Stimulated activated CD4-positive, alpha-beta T cell treated with anti-CD3 and anti-CD28 coated beads, Interleukin-15, amount 100 ng/mL, for 48 hours (primary cell): ENCODE measurements around the gene ZFAND3.
A peak's percentile ranks its signal among the peaks of the same experiment; 100 is the strongest.

Source experiments
- DNase-seq, 2 donors: peaks; one replicate each; pipeline ENCODE4 v3.0.0-alpha.2; 2020; ENCODE audit warnings: low read depth in 2 of 2

ZFAND3 gene

GRCh38 chr6:37798436-37799262 is 20.9 kb upstream of the ZFAND3 start:
- DNase-seq = no peak

- DNase-seq = no peak
These were observed 20.3 kb upstream of the ZFAND3 start for GRCh38 chr6:37799263-37799644.

- DNase-seq = no peak
These were observed 18.6 kb upstream of the ZFAND3 start for GRCh38 chr6:37800703-37801604.

DNA sequence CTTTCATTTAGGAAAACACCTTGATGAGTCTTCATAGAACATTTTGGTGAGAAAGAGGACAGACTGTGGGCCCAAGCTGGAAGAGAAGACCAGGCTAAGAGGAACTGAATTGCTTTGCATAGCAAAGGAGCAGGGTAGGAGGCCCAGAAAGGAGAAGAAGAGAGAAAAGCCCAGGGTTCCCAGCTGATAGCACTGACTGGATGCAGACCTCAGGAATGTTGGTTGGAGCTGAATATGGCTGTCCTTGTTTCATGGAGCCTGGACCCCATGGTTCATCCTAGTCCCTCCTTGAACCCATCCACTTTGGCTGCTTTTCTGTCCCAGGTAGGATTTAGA is 18.0 kb upstream of the ZFAND3 start:
- DNase-seq = no peak

GRCh38 chr6:37802810-37803209 is 16.7 kb upstream of the ZFAND3 start:
- no peak for DNase-seq

- DNase-seq = no peak
These were observed 14.9 kb upstream of the ZFAND3 start for GRCh38 chr6:37804586-37804985.

DNA sequence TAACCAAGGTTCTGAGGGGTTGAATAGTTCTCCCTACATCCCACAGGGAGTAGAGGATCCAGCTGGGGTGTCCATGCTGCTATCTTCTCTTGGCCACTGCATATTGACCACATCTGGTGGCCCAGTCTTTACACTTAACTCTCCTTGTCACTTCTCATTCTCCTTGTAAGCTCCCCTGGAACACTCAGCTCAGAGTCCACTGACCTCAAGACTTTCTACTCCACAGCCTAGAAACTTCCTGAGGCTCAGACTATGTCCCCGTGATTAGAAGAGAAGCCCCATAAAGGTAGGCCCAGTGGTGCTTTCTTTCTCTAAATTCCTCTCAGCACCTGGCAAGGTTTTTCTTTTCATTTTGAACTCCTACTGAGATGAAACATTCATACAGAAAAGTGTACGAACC is 13.3 kb upstream of the ZFAND3 start:
- DNase-seq = no peak

DNA sequence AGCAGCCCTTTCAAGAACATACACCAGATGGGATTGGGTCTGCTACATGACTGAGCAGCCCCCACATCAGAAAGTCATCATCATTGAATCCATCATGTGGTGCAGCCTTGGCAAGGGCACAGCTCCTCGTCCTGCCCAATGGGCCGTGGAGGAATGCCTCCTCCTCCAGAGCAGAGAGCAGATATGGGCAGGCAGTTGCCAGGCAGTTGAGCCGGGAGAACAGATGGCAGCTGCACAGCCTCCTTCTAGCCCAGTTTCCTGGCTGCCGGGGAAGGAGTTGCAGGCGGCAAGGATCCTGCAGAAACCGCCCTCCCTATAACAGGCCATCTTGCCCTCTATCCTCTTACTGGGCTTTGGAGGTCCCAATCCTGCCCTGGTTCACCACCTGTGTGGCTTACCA is 11.9 kb upstream of the ZFAND3 start:
- no peak for DNase-seq

- no peak for DNase-seq
These were observed 10.4 kb upstream of the ZFAND3 start for GRCh38 chr6:37809197-37809543.

GRCh38 chr6:37812841-37813240 is 6.7 kb upstream of the ZFAND3 start:
- no peak for DNase-seq

GRCh38 chr6:37814374-37814773 is 5.2 kb upstream of the ZFAND3 start:
- DNase-seq = no peak

DNA sequence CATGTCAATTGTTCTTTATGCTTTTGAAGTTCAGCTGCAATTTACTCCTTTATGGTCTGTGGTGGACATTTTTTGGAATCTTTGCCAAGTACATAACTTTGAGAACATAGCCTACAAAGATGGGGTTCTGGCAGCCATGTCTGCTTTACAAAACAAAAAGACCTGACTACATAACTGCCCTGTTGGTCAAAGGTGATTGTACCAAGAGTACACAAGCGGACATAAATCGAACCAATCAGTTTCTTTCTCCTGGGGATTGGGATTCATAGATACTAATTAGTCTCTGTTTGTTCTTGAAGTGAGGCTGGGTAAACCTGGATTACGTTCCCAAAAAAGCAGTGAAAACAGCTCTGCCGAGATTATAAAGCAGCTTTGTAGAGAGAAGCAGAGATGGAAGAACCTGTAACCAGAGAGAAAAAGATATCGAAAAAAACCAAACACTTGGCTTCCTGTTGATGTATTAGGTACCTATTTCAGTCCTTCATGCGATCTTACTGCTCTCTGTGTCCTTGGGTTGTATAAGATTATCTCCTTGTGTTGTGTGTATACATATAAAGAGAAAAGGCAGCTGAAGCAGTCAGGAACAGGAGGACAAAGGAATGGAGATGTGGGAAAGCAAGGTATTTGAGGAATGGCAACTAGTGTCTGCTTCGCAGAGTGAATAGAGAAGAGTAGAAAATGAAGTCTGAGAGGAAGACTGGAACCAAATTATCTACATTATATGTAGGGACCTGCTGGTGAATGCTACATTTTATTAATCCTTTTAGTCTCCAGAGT is 2.7 kb upstream of the ZFAND3 start:
- no peak for DNase-seq

GRCh38 chr6:37818536-37819176 is 871 bp upstream of the ZFAND3 start:
- DNase-seq = peak; percentile 91

DNA sequence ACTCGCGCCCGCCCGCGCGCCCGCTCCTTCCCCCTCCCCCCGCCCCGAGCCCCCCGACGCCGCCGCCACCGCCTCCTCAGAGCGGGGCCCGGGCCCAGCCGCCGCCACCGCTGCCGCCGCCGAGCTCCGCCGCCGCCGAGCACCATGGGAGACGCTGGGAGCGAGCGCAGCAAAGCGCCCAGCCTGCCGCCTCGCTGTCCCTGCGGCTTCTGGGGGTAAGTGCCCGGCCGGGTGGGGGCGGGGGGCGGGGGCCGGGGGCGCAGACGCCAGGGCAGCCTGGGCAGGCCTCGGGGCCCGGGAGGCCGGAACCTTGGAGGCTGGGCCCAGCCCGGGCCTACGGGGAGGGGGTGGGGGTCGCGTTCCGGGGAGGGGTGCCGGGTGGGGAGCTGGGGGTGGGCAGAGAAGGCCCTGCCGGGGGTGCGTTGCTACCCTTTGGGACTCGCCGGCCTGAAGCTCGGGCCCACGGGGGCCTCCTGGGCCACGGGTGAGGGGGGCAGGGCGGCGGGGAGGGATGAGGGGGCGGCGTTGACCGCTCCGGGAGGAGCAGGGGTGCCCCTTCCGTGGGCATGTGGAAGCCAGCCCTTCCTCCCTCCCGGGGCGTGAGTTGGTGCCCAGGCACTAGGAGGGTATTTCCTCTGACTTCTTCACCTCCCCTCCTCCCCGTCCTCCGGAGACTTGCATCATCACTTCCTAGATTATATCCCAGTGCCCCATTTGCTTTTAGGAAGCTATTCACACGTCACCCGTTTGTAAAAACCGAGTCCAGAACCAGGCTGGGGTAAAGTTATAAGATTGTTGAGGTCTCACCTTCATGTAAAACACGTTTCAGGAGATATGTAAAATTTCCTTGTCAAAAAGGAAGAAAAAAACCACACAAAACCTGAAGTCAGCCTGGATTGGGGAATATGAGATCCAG is 533 bp downstream of the ZFAND3 start:
- peak; percentile 12 to 22 for DNase-seq

DNA sequence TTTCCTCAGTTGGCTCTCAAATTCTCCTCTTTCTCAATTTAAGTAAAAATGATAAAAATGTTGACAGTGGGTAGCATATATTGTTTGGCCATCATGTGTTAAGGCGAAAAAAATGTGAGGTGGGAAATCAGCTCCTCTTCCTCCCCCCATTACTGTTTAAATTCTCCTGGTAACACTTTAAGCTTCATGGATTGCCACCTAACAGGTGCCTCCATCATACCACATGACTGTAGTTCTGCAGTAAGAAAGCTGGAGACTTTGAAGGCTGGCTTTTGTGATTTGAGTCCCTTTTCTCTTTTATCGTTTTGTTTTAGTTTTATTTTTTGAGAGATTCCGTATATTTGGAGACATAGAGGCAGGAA is 1.2 kb downstream of the ZFAND3 start:
- no peak for DNase-seq

DNA sequence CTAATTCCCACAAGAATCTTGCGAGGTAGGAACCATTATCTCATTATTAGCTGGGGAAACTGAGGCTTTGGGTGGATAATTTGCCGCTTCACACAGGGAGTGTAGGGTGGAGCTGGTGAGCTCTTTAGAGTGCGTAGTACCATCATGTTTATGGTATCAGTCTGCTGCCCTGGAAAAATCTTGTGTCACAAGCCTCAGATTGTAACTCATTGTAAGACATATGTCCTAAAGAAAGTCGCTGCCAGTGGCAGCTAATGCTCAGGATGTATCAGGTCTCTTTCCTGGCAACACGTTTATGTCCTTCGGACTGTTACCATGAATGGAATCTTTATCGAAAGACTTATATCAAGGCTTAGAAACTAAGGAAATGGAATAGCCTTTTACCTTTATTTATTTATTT is 1.9 kb downstream of the ZFAND3 start:
- DNase-seq = no peak

DNA sequence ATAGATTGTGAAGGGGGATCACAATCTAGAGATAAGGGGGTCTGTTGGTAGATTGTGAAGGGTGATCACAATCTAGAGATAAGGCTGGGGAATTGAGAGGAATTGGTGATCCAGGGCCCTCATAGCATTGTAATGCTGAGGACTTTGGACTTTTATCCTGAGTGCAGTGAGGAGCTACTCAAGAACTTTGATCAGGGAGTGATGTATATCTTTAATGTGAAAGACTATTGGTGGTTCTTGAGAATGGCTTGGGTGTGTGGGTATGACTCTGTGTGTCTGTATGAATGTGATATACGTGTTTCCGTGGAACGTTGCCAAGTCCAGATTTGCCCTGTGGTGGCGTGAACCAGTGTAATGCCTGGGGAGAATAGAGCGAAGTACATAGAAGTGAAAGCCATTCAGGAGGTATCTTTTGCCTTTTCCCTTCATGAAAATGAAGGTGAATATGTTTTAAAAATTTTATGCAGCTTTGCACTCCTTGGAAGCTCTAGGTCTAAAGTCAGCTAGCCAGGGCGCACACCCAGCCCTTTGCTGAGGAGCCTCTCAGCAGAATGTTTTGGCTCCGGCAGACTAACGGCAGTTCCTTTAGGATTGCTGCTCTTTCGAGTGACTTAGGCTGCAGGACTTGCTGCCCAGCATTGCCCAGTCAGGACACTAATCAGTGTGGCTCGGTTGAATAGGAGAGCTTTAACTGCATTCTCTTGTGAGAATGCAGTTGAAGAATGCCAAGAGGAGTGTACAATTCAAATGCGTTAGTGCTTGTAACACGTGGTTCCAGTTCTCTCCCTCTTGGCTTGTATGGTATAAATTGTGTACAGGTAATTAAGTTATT is 3.5 kb downstream of the ZFAND3 start:
- peak; percentile 31 to 42 for DNase-seq

DNA sequence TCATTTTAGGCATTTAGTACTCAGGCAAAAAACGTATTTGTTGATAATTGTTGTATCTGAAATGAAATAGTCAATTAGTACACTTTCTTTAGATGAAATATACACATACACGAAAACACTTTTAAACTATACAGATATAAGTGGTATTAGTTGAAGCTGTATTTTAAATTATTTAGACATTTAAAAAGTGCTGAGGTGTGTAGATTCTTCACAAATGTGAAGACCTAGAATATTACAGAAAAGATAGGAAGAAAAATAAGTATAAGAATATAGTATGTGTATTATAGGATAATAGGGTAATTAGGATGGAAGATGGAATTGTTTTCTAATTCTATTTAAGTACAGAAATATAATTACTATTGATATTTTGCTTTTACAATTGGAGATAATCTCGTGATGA is 4.6 kb downstream of the ZFAND3 start:
- DNase-seq = no peak

DNA sequence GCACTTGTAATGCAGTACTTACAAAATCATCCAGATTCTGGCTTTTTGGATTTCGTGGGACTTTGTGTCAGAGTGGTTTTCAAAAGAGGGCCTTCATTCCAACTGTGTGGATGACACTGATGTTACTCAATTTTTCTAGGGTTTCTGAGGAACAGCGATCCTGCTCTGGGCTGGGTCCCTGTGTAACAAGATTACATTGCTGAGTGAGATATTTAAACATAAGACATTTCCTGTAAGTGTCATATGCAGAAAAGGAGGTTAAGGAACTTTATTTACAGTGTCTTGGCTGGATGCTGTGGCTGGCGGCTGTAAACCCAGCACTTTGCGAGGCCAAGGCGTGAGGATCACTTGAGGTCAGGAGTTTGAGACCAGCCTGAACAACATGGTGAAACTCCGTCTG is 6.7 kb downstream of the ZFAND3 start:
- DNase-seq = no peak

DNA sequence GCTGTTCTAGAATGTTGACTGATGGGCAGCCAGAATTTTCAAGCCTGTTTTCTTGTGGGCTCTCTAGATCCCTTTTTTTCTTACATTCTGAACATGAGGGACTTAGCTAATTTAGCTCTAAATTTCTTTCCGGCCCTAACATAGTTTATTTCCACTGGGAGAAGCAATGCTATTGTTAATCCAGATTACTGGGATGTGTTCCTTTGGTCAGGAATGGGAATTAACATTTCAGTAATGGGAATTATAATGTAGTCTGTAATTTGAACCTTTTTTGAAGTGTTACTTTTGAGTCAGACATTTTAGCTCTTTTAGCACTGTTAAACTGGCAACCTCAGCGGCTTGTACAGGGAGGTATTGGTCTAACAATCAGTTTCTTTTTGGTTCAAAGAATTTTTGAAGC is 7.5 kb downstream of the ZFAND3 start:
- no peak for DNase-seq
